ENCODE results near the gene CBX3.

Gene CBX3

DNA sequence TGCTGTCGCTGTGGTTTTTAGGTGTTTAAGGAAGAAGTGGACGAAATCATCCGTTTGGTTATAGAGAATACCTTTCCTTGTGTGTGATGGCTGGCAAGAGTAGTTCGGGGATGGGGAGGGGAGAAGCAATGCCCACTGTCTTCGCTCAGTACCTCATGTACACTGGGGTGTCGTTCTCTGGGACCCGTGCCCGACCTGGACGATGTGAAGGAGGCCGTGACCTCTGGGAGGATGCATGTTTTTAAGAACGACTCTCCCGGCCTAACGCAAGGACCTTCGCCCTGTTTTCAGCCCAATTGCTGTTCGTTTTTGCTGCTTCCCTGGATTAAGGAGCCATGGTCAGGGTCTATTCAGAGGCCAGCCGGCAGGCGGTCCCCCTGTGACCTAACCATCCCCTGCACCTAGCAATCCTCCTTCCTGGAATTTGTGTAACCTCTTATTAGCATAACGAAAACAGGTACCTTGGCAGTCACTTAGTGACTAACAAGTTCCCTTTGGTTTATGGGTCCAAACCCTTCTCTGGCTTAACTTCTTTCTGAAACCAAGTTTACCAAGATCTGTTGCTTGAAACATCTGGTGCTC, 48.2 kb upstream of the CBX3 start:
- Histone ChIP-seq H3K9me2 (replicated peaks; ENCODE audit: insufficient read depth, low read length) (no peaks in the 10 kb centered on the region), H4K20me1 (ENCODE audit: low read depth, low read length) (no peaks in the 10 kb centered on the region), H3K27ac (ENCODE audit: low read depth, low read length) (no peak overlapping the region), H3F3A (ENCODE audit: insufficient read depth) (peaks cover 8% of the 10 kb centered on the region; the same call in 1 of the 2 replicates), H3K4me2 (ENCODE audit: low read depth, low read length, poor library complexity, severe bottlenecking) (peak overlapping the region; percentile 61), H2AFZ (ENCODE audit: low read depth, low read length, severe bottlenecking) (no peak overlapping the region), H3K9me3 (ENCODE audit: insufficient read depth, low read length) (no peaks in the 10 kb centered on the region), H3K9ac (ENCODE audit: low read length) (no peak overlapping the region), H3K79me2 (ENCODE audit: insufficient read depth, low read length) (no peaks in the 10 kb centered on the region), H3K36me3 (ENCODE audit: low read length) (no peaks in the 10 kb centered on the region), H3K4me3 (ENCODE audit: insufficient read depth, low read length, poor library complexity, severe bottlenecking) (peak overlapping the region; percentile 55), H3K27me3 (ENCODE audit: low read length) (no peaks in the 10 kb centered on the region)
- TF ChIP-seq EZH2phosphoT487 (conservative IDR thresholded peaks at IDR 0.05; ENCODE audit: low read length) = no peak

DNA sequence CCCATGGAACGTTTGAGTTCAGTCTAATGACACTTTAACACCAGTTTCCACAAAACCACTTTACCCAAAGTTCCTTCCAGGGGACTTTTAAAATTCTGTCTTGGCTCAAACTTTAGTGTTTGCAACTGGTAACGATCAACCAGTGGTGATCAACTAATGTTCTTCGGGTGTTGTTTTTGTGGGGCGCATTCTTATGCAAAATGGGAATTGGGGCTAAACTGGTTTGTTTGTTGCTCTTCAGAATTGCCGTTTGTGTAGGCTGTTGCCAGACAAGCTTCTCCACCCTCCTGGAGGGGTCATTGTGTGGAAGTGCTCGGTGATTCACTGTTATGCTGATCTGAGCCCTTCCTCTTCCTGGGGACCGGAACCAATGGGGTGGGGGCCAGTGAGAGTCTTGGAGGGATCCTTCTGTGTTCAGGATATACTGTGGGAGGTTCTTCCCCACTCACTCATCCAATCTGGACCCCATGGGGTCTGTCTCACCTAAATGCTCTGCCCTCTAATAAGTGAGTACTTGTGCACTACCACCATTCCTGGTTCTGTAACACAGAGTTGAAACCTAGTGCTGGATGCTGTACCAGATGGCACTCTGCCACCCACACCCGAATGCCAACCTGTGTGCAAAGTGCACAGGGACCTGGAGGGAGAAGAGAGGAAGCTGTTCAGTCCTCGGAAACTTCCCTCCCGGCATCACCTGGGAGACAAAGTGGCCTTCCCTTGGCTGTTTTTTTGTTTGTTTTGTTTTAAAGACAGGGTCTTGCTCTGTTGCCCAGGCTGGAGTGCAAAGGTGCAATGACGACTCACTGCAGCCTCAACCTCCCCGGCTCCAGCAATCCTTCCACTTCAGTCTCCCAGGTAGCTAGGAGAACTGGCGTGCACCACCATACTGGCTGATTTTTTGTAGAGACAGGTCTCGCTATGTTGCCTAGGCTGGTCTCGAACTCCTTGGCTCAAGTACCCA, 47.4 kb upstream of the CBX3 start:
- H3F3A ChIP-seq (ENCODE audit: insufficient read depth) = peaks cover 8% of the 10 kb centered on the region; the same call in 1 of the 2 replicates
- no peaks in the 10 kb centered on the region for H3K79me2 ChIP-seq (ENCODE audit: insufficient read depth, low read length)
- H3K4me2 ChIP-seq (ENCODE audit: low read depth, low read length, poor library complexity, severe bottlenecking) = peak overlapping the region; percentile 61
- H3K27me3 ChIP-seq (ENCODE audit: low read length) = no peaks in the 10 kb centered on the region
- H3K4me3 ChIP-seq (ENCODE audit: insufficient read depth, low read length, poor library complexity, severe bottlenecking) = no peak overlapping the region
- no peaks in the 10 kb centered on the region for H3K36me3 ChIP-seq (ENCODE audit: low read length)
- H3K9me3 ChIP-seq (ENCODE audit: insufficient read depth, low read length) = no peaks in the 10 kb centered on the region
- no peaks in the 10 kb centered on the region for H3K9me2 ChIP-seq (replicated peaks; ENCODE audit: insufficient read depth, low read length)
- no peak overlapping the region for H3K27ac ChIP-seq (ENCODE audit: low read depth, low read length)
- no peaks in the 10 kb centered on the region for H4K20me1 ChIP-seq (ENCODE audit: low read depth, low read length)
- TF ChIP-seq EZH2phosphoT487 (conservative IDR thresholded peaks at IDR 0.05; ENCODE audit: low read length) = no peak
- TF ChIP-seq, protein P1, sequence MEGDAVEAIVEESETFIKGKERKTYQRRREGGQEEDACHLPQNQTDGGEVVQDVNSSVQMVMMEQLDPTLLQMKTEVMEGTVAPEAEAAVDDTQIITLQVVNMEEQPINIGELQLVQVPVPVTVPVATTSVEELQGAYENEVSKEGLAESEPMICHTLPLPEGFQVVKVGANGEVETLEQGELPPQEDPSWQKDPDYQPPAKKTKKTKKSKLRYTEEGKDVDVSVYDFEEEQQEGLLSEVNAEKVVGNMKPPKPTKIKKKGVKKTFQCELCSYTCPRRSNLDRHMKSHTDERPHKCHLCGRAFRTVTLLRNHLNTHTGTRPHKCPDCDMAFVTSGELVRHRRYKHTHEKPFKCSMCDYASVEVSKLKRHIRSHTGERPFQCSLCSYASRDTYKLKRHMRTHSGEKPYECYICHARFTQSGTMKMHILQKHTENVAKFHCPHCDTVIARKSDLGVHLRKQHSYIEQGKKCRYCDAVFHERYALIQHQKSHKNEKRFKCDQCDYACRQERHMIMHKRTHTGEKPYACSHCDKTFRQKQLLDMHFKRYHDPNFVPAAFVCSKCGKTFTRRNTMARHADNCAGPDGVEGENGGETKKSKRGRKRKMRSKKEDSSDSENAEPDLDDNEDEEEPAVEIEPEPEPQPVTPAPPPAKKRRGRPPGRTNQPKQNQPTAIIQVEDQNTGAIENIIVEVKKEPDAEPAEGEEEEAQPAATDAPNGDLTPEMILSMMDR (IDR thresholded peaks at IDR 0.05; ENCODE audit: insufficient read depth, low read length, poor library complexity, severe bottlenecking) = no peak
- no peak overlapping the region for H2AFZ ChIP-seq (ENCODE audit: low read depth, low read length, severe bottlenecking)
- H3K9ac ChIP-seq (ENCODE audit: low read length) = no peak overlapping the region

DNA sequence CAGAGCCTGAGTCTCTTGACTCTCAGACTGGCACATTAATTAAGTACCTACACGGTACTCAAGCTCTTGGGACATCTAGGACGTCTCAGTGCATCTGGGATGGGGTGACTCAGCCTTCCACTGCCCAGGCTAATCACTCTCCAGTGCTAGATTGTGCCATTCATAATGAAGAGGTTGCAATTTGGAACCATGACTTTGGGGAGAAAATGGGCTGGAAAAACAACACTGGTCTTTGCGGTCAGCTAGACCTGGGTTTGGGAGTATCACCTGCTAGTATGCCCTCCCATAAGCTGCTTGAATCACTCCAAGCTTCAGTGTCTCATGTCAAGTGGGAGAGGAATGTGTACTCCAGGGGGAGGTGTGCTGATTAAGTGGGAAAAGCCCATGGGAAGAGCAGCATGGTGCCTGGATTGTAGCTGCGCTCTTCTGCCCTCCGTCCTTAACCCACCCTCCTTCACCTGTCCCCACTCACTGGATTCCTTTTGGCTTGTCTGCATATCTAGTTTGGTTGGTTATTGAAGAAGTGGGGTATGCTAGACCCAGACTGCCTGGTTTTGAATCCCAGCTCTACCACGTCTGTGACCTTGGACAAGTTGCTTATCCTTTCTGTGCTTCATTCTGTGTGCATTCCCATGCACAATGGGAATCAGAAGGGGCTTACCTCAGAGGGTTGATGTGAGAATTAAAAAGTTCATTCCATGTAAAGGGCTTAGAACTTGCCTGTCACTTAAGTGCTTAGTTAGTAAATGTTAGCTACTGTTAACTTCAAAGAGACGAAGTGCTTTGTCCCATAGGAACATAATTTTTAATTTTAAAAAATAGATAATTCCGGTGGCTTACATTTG, 45.8 kb upstream of the CBX3 start:
- no peaks in the 10 kb centered on the region for H3K79me2 ChIP-seq (ENCODE audit: insufficient read depth, low read length)
- H3K27me3 ChIP-seq (ENCODE audit: low read length) = no peaks in the 10 kb centered on the region
- peaks cover 8% of the 10 kb centered on the region; the same call in 1 of the 2 replicates for H3F3A ChIP-seq (ENCODE audit: insufficient read depth)
- H3K4me3 ChIP-seq (ENCODE audit: insufficient read depth, low read length, poor library complexity, severe bottlenecking) = no peak overlapping the region
- H4K20me1 ChIP-seq (ENCODE audit: low read depth, low read length) = no peaks in the 10 kb centered on the region
- peak overlapping the region; percentile 50 for H3K4me2 ChIP-seq (ENCODE audit: low read depth, low read length, poor library complexity, severe bottlenecking)
- H3K9me2 ChIP-seq (replicated peaks; ENCODE audit: insufficient read depth, low read length) = no peaks in the 10 kb centered on the region
- no peak overlapping the region; the same call in 1 of the 2 replicates for H3K9ac ChIP-seq (ENCODE audit: low read length)
- TF ChIP-seq, protein P1 (IDR thresholded peaks at IDR 0.05; ENCODE audit: insufficient read depth, low read length, poor library complexity, severe bottlenecking) = no peak
- TF ChIP-seq EZH2phosphoT487 (conservative IDR thresholded peaks at IDR 0.05; ENCODE audit: low read length) = no peak
- H3K27ac ChIP-seq (ENCODE audit: low read depth, low read length) = no peak overlapping the region
- no peaks in the 10 kb centered on the region for H3K36me3 ChIP-seq (ENCODE audit: low read length)
- no peak overlapping the region for H2AFZ ChIP-seq (ENCODE audit: low read depth, low read length, severe bottlenecking)
- no peaks in the 10 kb centered on the region for H3K9me3 ChIP-seq (ENCODE audit: insufficient read depth, low read length)

Data from SU-DHL-6 (cell line).